Lower leg skin (tissue), 3 donors: ENCODE data around the gene PRSS23.

ENCODE experiments used
- CTCF ChIP-seq, 3 donors: fragments of 450-650 bp; IDR thresholded peaks; one replicate each; pipeline ENCODE4 v1.5.1; 2016; ENCODE audit warnings: antibody characterized with exemption in 3 of 3, mild to moderate bottlenecking in 3 of 3, moderate library complexity in 2 of 3
- POLR2A ChIP-seq, 2 donors: fragments of 450-650 bp; IDR thresholded peaks; one replicate each; pipeline ENCODE4 v1.6.1; 2016 to 2017; ENCODE audit warnings: antibody characterized with exemption in 2 of 2, mild to moderate bottlenecking in 1 of 2, moderate library complexity in 1 of 2

GRCh38 chr11:86790195-86790725 lies 10.1 kb upstream of the PRSS23 start:
- TF ChIP-seq POLR2A (IDR thresholded peaks at IDR 0.05) (no peak), CTCF (IDR thresholded peaks at IDR 0.05) (no peak)
